ENCODE measurements around the gene ACOT9. TPM values are rescaled to one million over a fixed set of nuclear protein-coding genes. Genes with fewer than 3 reads are reported as not detected.
"Not testable (repeated sequence)": the region's sequence is repeated elsewhere in the genome, so short reads cannot be mapped to it uniquely, and the experiment has no call there.

ACOT9 gene
- total RNA-seq, 4 donors from 2014 or later, result 12.3 to 21.9 (median 20.6) TPM

GRCh38 chrX:23664496-23664895 is 78.6 kb downstream of the ACOT9 start:
- Histone ChIP-seq H3K36me3 (no peaks in the 10 kb centered on the region), H3K27me3 (no peaks in the 10 kb centered on the region), H3K27ac (no peak overlapping the region), H3K9me3 (no peaks in the 10 kb centered on the region), H3K4me3 (no peak overlapping the region), H3K4me1 (peaks cover 4 to 6% of the 10 kb centered on the region in 2 donors)
- ATAC-seq (no peak), DNase-seq (no peak)
- TF ChIP-seq POLR2A (IDR thresholded peaks at IDR 0.05) (no peak), CTCF (IDR thresholded peaks at IDR 0.05 in 4 of 5, conservative IDR thresholded peaks at IDR 0.05 in 1 of 5) (no peak)
- intact Hi-C loops (cut with DNase I; ENCODE audit: low total_unique reads) (loop anchor here (10.0 kb wide), 2 partner anchors 120 to 240 kb away; partner anchors contain the start of genes APOO, CXorf58 and SAT1), in situ Hi-C loops (cut with MboI; ENCODE audit: low sequenced_read_pairs in 4 of 4) (no loop called here)

GRCh38 chrX:23662853-23663252 is 80.2 kb downstream of the ACOT9 start:
- ATAC-seq (no peak), DNase-seq (no peak)
- no peaks in the 10 kb centered on the region for H3K36me3 ChIP-seq
- H3K27me3 ChIP-seq, result no peaks in the 10 kb centered on the region
- intact Hi-C loops (cut with DNase I; ENCODE audit: low total_unique reads) (loop anchor here (10.0 kb wide), 2 partner anchors 122 to 242 kb away; partner anchors contain the start of genes APOO, CXorf58 and SAT1), in situ Hi-C loops (cut with MboI; ENCODE audit: low sequenced_read_pairs in 4 of 4) (no loop called here)
- no peak overlapping the region for H3K27ac ChIP-seq
- H3K4me1 ChIP-seq, result peaks cover 0 to 4% of the 10 kb centered on the region in 2 donors
- H3K9me3 ChIP-seq, result no peaks in the 10 kb centered on the region
- TF ChIP-seq CTCF (IDR thresholded peaks at IDR 0.05 in 4 of 5, conservative IDR thresholded peaks at IDR 0.05 in 1 of 5), result no peak
- TF ChIP-seq POLR2A (IDR thresholded peaks at IDR 0.05), result no peak
- H3K4me3 ChIP-seq, result no peak overlapping the region

GRCh38 chrX:23662187-23662586 is 80.9 kb downstream of the ACOT9 start:
- ATAC-seq (no peak), DNase-seq (no peak)
- H3K4me1 ChIP-seq, result peaks cover 0 to 4% of the 10 kb centered on the region in 2 donors
- intact Hi-C loops (cut with DNase I; ENCODE audit: low total_unique reads) (loop anchor here (10.0 kb wide), 2 partner anchors 123 to 243 kb away; partner anchors contain the start of genes APOO, CXorf58 and SAT1), in situ Hi-C loops (cut with MboI; ENCODE audit: low sequenced_read_pairs in 4 of 4) (no loop called here)
- no peak overlapping the region for H3K4me3 ChIP-seq
- H3K9me3 ChIP-seq, result no peaks in the 10 kb centered on the region
- H3K27me3 ChIP-seq, result no peaks in the 10 kb centered on the region
- TF ChIP-seq POLR2A (IDR thresholded peaks at IDR 0.05) (no peak), CTCF (IDR thresholded peaks at IDR 0.05 in 4 of 5, conservative IDR thresholded peaks at IDR 0.05 in 1 of 5) (no peak)
- no peaks in the 10 kb centered on the region for H3K36me3 ChIP-seq
- H3K27ac ChIP-seq, result no peak overlapping the region

GRCh38 chrX:23661671-23662070 is 81.4 kb downstream of the ACOT9 start:
- Histone ChIP-seq H3K4me3 (no peak overlapping the region), H3K27ac (no peak overlapping the region), H3K36me3 (no peaks in the 10 kb centered on the region), H3K9me3 (no peaks in the 10 kb centered on the region), H3K4me1 (no peaks in the 10 kb centered on the region), H3K27me3 (no peaks in the 10 kb centered on the region)
- no peak for ATAC-seq
- in situ Hi-C loops (cut with MboI; ENCODE audit: low sequenced_read_pairs in 4 of 4), result no loop called here
- intact Hi-C loops (cut with DNase I; ENCODE audit: low total_unique reads), result loop anchor here (10.0 kb wide), 2 partner anchors 123 to 243 kb away; partner anchors contain the start of genes APOO, CXorf58 and SAT1
- TF ChIP-seq POLR2A (IDR thresholded peaks at IDR 0.05), result no peak
- no peak for TF ChIP-seq CTCF (IDR thresholded peaks at IDR 0.05 in 4 of 5, conservative IDR thresholded peaks at IDR 0.05 in 1 of 5)
- no peak for DNase-seq

GRCh38 chrX:23660766-23661132 is 82.3 kb downstream of the ACOT9 start:
- Histone ChIP-seq H3K4me1 (no peaks in the 10 kb centered on the region), H3K9me3 (no peaks in the 10 kb centered on the region), H3K27me3 (no peaks in the 10 kb centered on the region), H3K36me3 (no peaks in the 10 kb centered on the region), H3K27ac (no peak overlapping the region), H3K4me3 (no peak overlapping the region)
- in situ Hi-C loops (cut with MboI; ENCODE audit: low sequenced_read_pairs in 4 of 4) (no loop called here), intact Hi-C loops (cut with DNase I; ENCODE audit: low total_unique reads) (loop anchor here (10.0 kb wide), 2 partner anchors 124 to 244 kb away; partner anchors contain the start of genes APOO, CXorf58 and SAT1)
- TF ChIP-seq CTCF (IDR thresholded peaks at IDR 0.05 in 4 of 5, conservative IDR thresholded peaks at IDR 0.05 in 1 of 5) (no peak), POLR2A (IDR thresholded peaks at IDR 0.05) (no peak)
- no peak for DNase-seq
- no peak for ATAC-seq

GRCh38 chrX:23660083-23660765 is 82.9 kb downstream of the ACOT9 start:
- H3K27ac ChIP-seq; H3K4me1 ChIP-seq; H3K9me3 ChIP-seq; in situ Hi-C loops (cut with MboI; ENCODE audit: low sequenced_read_pairs in 4 of 4); H3K36me3 ChIP-seq; H3K4me3 ChIP-seq; ATAC-seq; H3K27me3 ChIP-seq; DNase-seq: not testable (repeated sequence)
- intact Hi-C loops (cut with DNase I; ENCODE audit: low total_unique reads), result loop anchor here (10.0 kb wide), 2 partner anchors 125 to 245 kb away; partner anchors contain the start of genes APOO, CXorf58 and SAT1
